ENCODE data around the gene MGAT5. TPM values are rescaled to one million over a fixed set of nuclear protein-coding genes. Genes with fewer than 3 reads are reported as not detected.

Gene MGAT5
- total RNA-seq, 4 donors from 2014 or later, result 28.3 to 52.3 (median 40.4) TPM

DNA sequence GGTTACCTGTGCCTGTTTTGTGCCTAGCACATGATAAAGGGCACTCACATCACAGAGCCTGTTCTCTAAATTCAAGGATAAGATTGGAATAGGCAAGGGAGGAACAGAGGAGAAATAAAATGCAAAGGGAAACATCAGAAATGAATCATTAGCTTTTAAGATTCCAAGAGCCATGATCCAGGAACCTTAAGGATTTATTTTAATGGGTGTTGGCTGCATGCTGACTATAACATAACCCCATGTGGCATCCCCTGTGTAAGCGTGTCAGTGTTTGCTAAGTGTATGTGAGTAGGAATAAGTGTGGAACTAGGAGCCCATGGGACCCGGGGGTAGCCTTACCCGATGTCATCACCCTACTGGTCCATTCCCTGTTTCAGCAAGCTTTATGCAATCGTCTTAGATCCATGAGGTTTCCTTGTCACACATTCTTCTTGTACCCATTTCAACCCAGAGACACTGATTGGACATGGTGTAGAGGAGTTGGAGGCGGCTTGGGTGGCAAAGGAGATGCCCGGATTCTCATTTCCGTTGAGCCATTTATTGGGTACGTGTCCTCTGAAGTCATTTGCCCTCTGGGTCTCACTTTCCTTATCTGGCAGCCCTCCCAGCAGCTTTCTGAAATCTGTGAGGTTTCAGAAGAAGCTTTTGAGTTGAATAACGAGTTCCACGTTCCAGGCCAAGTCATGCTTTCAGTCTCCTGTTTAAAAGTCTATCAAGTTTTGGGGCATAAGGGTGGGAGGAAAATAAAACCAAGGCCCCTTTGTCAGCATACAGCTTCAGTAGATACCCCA is 117.0 kb downstream of the MGAT5 start:
- TF ChIP-seq CTCF (IDR thresholded peaks at IDR 0.05), result no peak
- no peak for ATAC-seq (ENCODE audit: low FRiP score)
- no peak for DNase-seq (ENCODE audit: low spot score)

DNA sequence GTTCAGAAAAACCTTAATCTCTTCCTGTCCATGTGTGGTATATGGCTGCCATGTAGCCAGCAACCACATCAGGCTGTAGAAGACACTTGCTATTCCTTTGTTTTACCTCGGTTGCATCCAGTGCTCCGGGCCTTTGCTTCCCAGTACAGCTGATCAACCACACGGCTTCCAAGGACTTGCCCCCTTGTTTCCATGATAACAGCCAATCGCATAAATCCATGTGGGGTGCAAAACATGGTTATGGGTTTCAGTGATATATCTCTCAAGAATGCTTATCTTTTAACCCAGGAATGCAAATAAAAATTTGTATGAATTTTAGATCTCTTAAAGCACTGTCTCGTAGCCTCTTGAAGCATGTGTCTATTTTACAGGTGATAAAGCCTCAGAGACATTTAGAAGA is 118.3 kb downstream of the MGAT5 start:
- no peak for TF ChIP-seq CTCF (IDR thresholded peaks at IDR 0.05)
- no peak for ATAC-seq (ENCODE audit: low FRiP score)
- no peak for DNase-seq (ENCODE audit: low spot score)

DNA sequence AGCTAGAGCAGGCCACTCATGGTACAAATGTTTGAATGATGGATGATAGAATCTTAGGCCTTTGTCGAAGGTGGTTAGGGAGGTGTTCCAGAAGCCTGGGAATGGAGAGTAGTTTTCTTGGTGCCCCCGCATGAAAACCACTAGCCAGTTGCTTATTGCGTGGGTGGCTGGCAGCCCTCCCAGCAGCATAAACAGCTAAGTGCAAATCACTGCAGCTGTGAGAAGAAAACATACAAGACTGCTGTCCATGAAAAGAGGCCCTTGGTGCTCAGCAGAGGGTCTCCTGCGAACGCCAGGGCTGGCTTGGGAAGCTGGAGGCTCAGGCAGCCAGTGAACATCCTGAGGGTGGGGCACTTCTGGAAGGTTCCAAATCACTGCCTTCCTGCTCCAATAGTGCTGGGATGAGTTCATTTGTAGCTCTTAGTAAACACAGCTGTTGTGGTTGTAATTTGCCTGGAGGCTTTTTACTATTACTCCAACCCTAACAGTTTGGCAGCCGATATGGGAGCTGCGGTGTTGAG is 118.8 kb downstream of the MGAT5 start:
- no peak for ATAC-seq (ENCODE audit: low FRiP score)
- DNase-seq (ENCODE audit: low spot score), result no peak
- TF ChIP-seq CTCF (IDR thresholded peaks at IDR 0.05), result no peak

DNA sequence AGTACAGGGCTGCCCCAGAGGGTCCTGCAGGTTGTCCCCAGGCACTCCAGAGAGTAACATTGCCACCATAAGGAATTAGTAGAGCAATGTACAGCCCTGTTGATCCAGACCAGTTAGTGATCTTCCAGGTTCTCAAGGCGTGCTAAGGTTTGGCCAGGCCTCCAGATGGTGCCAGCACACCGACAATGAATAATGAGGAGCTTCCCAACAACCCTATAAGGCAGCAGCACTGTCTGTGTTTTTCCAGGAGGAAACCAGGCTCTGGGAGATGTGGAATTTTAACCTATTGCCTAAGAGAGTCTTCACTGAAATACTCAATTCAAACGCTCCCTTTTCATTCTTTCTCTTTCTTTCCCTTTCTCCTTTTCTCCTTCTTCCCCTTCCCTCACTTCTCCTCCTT is 122.1 kb downstream of the MGAT5 start:
- TF ChIP-seq CTCF (IDR thresholded peaks at IDR 0.05), result no peak
- no peak for DNase-seq (ENCODE audit: low spot score)
- ATAC-seq (ENCODE audit: low FRiP score), result peak; percentile 96

- ATAC-seq (ENCODE audit: low FRiP score), result no peak
- no peak for TF ChIP-seq CTCF (IDR thresholded peaks at IDR 0.05)
- no peak for DNase-seq (ENCODE audit: low spot score)
Measured at GRCh38 chr2:134377730-134378129, 123.9 kb downstream of the MGAT5 start.

DNA sequence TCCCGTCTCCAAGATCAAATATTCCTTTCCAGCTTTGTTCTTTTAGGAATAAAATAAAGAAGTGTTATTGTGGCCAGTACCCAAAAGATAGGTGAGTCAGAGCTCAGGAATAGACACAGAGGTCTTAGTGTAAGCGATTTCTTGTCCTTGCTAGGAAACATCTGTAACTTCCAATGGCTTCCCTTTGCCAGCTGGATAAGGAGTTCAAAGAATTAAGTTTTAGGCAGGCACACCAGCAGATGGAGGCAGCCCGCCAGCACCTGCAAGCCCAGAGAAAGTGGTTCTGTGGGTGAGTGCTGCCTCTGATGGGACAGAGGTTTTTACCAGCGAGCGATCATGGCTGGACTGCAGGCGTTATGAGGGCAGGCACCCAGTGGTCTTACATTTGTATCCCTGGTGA is 125.4 kb downstream of the MGAT5 start:
- TF ChIP-seq CTCF (IDR thresholded peaks at IDR 0.05), result no peak

DNA sequence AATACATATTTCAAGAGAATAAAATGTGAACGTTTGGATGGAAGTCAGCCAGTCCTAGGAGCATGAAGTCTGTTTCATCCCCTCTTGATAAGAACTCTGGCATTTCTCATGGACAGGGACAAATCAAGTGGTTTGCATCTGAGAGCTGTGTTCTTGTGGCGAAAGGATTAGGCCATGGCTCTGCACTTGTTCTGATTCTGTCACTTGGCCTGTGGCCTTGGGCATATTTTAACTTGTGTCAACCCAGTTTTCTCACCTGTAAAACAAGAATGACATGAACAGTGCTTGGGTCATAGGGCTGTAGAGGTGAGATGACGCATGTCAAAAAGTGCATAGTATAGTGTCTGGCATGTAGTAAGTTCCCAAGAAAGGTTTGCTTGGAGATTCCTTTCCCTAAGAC is 125.8 kb downstream of the MGAT5 start:
- ATAC-seq (ENCODE audit: low FRiP score) (no peak), DNase-seq (ENCODE audit: low spot score) (no peak)
- TF ChIP-seq CTCF (IDR thresholded peaks at IDR 0.05), result no peak

More for the DNA sequence above, 125.4 kb downstream of the MGAT5 start:
- no peak for DNase-seq (ENCODE audit: low spot score)
- ATAC-seq (ENCODE audit: low FRiP score), result no peak
